ENCODE measurements around the gene CCDC192. TPM values are rescaled to one million over a fixed set of nuclear protein-coding genes. Genes with fewer than 3 reads are reported as not detected.

CCDC192 gene
- total RNA-seq, 4 donors from 2014 or later = 0.94 to 2.6 (median 0.94) TPM; not detected in 1

- 86 to 88% methylated on average over 1 to 2 of the region's 2 CpGs for WGBS, 2 donors (ENCODE audit: low coverage in 1 of 2)
- TF ChIP-seq POLR2AphosphoS5 (IDR thresholded peaks at IDR 0.05) (no peak), POLR2A (IDR thresholded peaks at IDR 0.05) (no peak), CTCF (IDR thresholded peaks at IDR 0.05) (no peak), EP300 (IDR thresholded peaks at IDR 0.05) (no peak)
- Histone ChIP-seq H3K4me3 (no peak overlapping the region), H3K4me1 (peaks cover 7 to 37% (median 13%) of the 10 kb centered on the region in 3 donors), H3K9me3 (no peaks in the 10 kb centered on the region), H3K36me3 (no peaks in the 10 kb centered on the region), H3K27me3 (no peaks in the 10 kb centered on the region), H3K27ac (no peak overlapping the region)
- no peak for ATAC-seq
Measured at GRCh38 chr5:127810707-127811490, 107.7 kb downstream of the CCDC192 start.

- 37 to 44% methylated on average over 4 of the region's 4 CpGs for WGBS, 2 donors (ENCODE audit: low coverage in 1 of 2)
Measured at GRCh38 chr5:127812570-127812969, 109.4 kb downstream of the CCDC192 start.

GRCh38 chr5:127813633-127814587 lies 110.7 kb downstream of the CCDC192 start:
- H3K4me3 ChIP-seq = no peak overlapping the region
- H3K9me3 ChIP-seq = no peaks in the 10 kb centered on the region
- 29 to 40% methylated on average over 4 of the region's 4 CpGs for WGBS, 2 donors (ENCODE audit: low coverage in 1 of 2)
- H3K27ac ChIP-seq = peak overlapping the region; percentile 68 to 87 (median 74)
- no peaks in the 10 kb centered on the region for H3K36me3 ChIP-seq
- H3K4me1 ChIP-seq = peaks cover 7 to 44% (median 13%) of the 10 kb centered on the region in 3 donors
- no peaks in the 10 kb centered on the region for H3K27me3 ChIP-seq
- TF ChIP-seq POLR2A (IDR thresholded peaks at IDR 0.05) = no peak
- no peak for TF ChIP-seq EP300 (IDR thresholded peaks at IDR 0.05)
- no peak for TF ChIP-seq POLR2AphosphoS5 (IDR thresholded peaks at IDR 0.05)
- no peak for TF ChIP-seq CTCF (IDR thresholded peaks at IDR 0.05)
- ATAC-seq = peak; percentile 10

More at GRCh38 chr5:127812570-127812969, 109.4 kb downstream of the CCDC192 start:
- TF ChIP-seq POLR2AphosphoS5 (IDR thresholded peaks at IDR 0.05) (no peak), POLR2A (IDR thresholded peaks at IDR 0.05) (no peak), CTCF (IDR thresholded peaks at IDR 0.05) (no peak), EP300 (IDR thresholded peaks at IDR 0.05) (no peak)
- Histone ChIP-seq H3K4me1 (peaks cover 7 to 44% (median 13%) of the 10 kb centered on the region in 3 donors), H3K4me3 (no peak overlapping the region), H3K27me3 (no peaks in the 10 kb centered on the region), H3K27ac (peak overlapping the region in 1 of 4 donors; percentile 72), H3K9me3 (no peaks in the 10 kb centered on the region), H3K36me3 (no peaks in the 10 kb centered on the region)
- no peak for ATAC-seq

- TF ChIP-seq POLR2AphosphoS5 (IDR thresholded peaks at IDR 0.05) (peak; percentile 94), POLR2A (IDR thresholded peaks at IDR 0.05) (no peak)
- Histone ChIP-seq H3K9me3 (no peaks in the 10 kb centered on the region), H3K4me1 (peaks cover 7 to 44% (median 13%) of the 10 kb centered on the region in 3 donors), H3K36me3 (no peaks in the 10 kb centered on the region), H3K4me3 (no peak overlapping the region), H3K27me3 (no peaks in the 10 kb centered on the region), H3K27ac (peak overlapping the region; percentile 68 to 87 (median 74))
- 29 to 30% methylated on average over 3 of the region's 3 CpGs for WGBS, 2 donors (ENCODE audit: low coverage in 1 of 2)
- ATAC-seq = peak; percentile 68
Measured at GRCh38 chr5:127814588-127814973, 111.4 kb downstream of the CCDC192 start.

GRCh38 chr5:127820910-127821553 lies 117.8 kb downstream of the CCDC192 start:
- no peaks in the 10 kb centered on the region for H3K9me3 ChIP-seq
- no peak overlapping the region for H3K27ac ChIP-seq
- H3K36me3 ChIP-seq = no peaks in the 10 kb centered on the region
- 56% methylated on average over 2 of the region's 2 CpGs for WGBS, 2 donors (ENCODE audit: low coverage in 1 of 2)
- no peaks in the 10 kb centered on the region for H3K27me3 ChIP-seq
- H3K4me1 ChIP-seq = peaks cover 4 to 32% (median 13%) of the 10 kb centered on the region in 3 donors
- no peak overlapping the region for H3K4me3 ChIP-seq
- TF ChIP-seq POLR2AphosphoS5 (IDR thresholded peaks at IDR 0.05) (no peak), POLR2A (IDR thresholded peaks at IDR 0.05) (no peak), CTCF (IDR thresholded peaks at IDR 0.05) (no peak), EP300 (IDR thresholded peaks at IDR 0.05) (no peak)
- no peak for ATAC-seq
